ENCODE data around the gene SKA3. TPM values are rescaled to one million over a fixed set of nuclear protein-coding genes. Genes with fewer than 3 reads are reported as not detected.

SKA3 gene
- total and polyA plus RNA-seq, 5 experiments from 2014 or later: 0.06 to 0.79 (median 0.24) TPM; not detected in 1

DNA sequence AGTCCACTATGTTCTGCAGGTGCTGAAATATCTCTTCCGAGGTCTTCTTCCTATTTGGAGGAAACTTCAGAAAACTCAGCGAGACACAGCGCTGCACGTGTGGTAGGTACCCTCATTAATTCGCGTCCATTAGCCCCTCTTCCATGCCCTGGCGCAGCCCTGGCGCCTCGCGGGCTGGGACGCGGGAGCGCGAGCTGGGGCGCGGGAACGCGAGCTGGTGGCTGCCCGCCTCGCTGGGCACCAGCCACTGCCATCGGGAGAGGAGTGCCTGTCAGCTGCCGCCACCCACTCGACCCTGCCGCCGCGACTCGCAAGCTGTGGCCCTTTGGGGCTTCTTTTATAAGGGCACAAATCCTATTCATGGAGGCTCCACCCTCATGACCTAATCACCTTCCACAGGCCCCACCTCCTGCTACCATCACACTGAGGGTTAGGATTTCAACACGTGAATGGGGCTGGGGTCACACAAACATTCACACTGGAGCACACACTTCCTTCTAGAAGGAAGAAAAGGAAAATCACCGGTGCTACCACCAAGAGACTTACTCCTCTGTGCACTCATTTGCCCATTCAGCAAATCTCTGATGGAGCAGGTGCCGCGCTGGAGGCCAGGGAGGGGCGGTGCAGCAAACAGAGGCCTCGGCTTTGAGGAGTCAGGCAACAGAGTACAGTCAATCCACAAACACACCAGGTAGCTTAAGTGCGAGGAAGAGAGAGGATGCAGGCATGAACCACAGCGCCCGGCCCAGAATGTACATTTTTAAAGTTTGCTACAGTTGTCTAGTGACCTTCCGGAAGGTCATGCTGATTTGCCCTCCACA lies 71.9 kb downstream of the SKA3 start:
- H3K27me3 Mint-ChIP-seq: peaks cover 0 to 10% (median 0%) of the 10 kb centered on the region in 5 donors
- H3K36me3 Mint-ChIP-seq: no peaks in the 10 kb centered on the region
- DNase-seq (no peak), ATAC-seq (no peak)
- POLR2A ChIA-PET: no interaction called here
- H3K4me3 Mint-ChIP-seq: no peak overlapping the region
- no peak overlapping the region for H3K27ac Mint-ChIP-seq
- H3K4me1 Mint-ChIP-seq: no peaks in the 10 kb centered on the region
- no peaks in the 10 kb centered on the region for H3K9me3 Mint-ChIP-seq

Other genes with a start within 250 kb of the SKA3 start
- under 1 TPM; 0.60 to 0.70 TPM for gene LATS2, start 115.0 kb downstream of the SKA3 start, total RNA-seq
- gene LATS2, start 115.0 kb downstream of the SKA3 start, polyA plus RNA-seq: under 1 TPM in 2 of 3 donors, not detected in 1; 0.06 to 0.15 TPM
- gene SAP18, start 36.4 kb downstream of the SKA3 start, total RNA-seq: 100 to 1,000 TPM; 213 to 224 TPM
- 100 to 1,000 TPM; 285 to 351 (median 345) TPM for gene SAP18, start 36.4 kb downstream of the SKA3 start, polyA plus RNA-seq
- gene MRPL57, start 106 bp upstream of the SKA3 start, total RNA-seq: 10 to 100 TPM; 23.3 to 26.3 TPM
- gene MRPL57, start 106 bp upstream of the SKA3 start, polyA plus RNA-seq: 10 to 100 TPM; 54.9 to 68.9 (median 55.9) TPM

All from naive thymus-derived CD8-positive, alpha-beta T cell (primary cell).